ENCODE results near the gene PLEKHG4.

PLEKHG4 gene

GRCh38 chr16:67270931-67271338 is 8.4 kb upstream of the PLEKHG4 start:
- H3K4me3 ChIP-seq (ENCODE audit: insufficient read length, low read depth) = no peak overlapping the region
- H3K36me3 ChIP-seq (ENCODE audit: insufficient read depth, insufficient read length, low read length) = peaks cover 15% of the 10 kb centered on the region
- no peaks in the 10 kb centered on the region for H3K27me3 ChIP-seq (ENCODE audit: insufficient read depth, insufficient read length)
- H3K9me3 ChIP-seq (ENCODE audit: insufficient read depth, low read length) = no peaks in the 10 kb centered on the region
- DNase-seq (ENCODE audit: low read depth, low spot score) = no peak
- H3K9ac ChIP-seq (ENCODE audit: insufficient read length, low read depth) = no peak overlapping the region
- no peak for TF ChIP-seq ZNF274 (IDR thresholded peaks at IDR 0.05; ENCODE audit: low read depth, low read length)
- TF ChIP-seq YY1 (IDR thresholded peaks at IDR 0.05; ENCODE audit: insufficient read depth, insufficient read length) = no peak
- no peak for TF ChIP-seq SUZ12 (IDR thresholded peaks at IDR 0.05; ENCODE audit: extremely low read depth, insufficient read depth, insufficient read length)
- H3K4me1 ChIP-seq (ENCODE audit: insufficient read depth, insufficient read length) = no peaks in the 10 kb centered on the region

- Histone ChIP-seq H3K9me3 (ENCODE audit: insufficient read depth, low read length) (no peaks in the 10 kb centered on the region), H3K9ac (ENCODE audit: insufficient read length, low read depth) (no peak overlapping the region), H3K36me3 (ENCODE audit: insufficient read depth, insufficient read length, low read length) (peaks cover 21% of the 10 kb centered on the region), H3K27me3 (ENCODE audit: insufficient read depth, insufficient read length) (no peaks in the 10 kb centered on the region), H3K4me3 (ENCODE audit: insufficient read length, low read depth) (no peak overlapping the region), H3K4me1 (ENCODE audit: insufficient read depth, insufficient read length) (no peaks in the 10 kb centered on the region)
- DNase-seq (ENCODE audit: low read depth, low spot score) = no peak
- no peak for TF ChIP-seq YY1 (IDR thresholded peaks at IDR 0.05; ENCODE audit: insufficient read depth, insufficient read length)
- TF ChIP-seq SUZ12 (IDR thresholded peaks at IDR 0.05; ENCODE audit: extremely low read depth, insufficient read depth, insufficient read length) = no peak
- no peak for TF ChIP-seq ZNF274 (IDR thresholded peaks at IDR 0.05; ENCODE audit: low read depth, low read length)
These were observed 7.9 kb upstream of the PLEKHG4 start for GRCh38 chr16:67271446-67271845.

GRCh38 chr16:67275321-67275720 is 4.0 kb upstream of the PLEKHG4 start:
- H3K4me1 ChIP-seq (ENCODE audit: insufficient read depth, insufficient read length) = peaks cover 16% of the 10 kb centered on the region
- TF ChIP-seq SUZ12 (IDR thresholded peaks at IDR 0.05; ENCODE audit: extremely low read depth, insufficient read depth, insufficient read length) = no peak
- no peak for TF ChIP-seq ZNF274 (IDR thresholded peaks at IDR 0.05; ENCODE audit: low read depth, low read length)
- no peak for TF ChIP-seq YY1 (IDR thresholded peaks at IDR 0.05; ENCODE audit: insufficient read depth, insufficient read length)
- no peaks in the 10 kb centered on the region for H3K9me3 ChIP-seq (ENCODE audit: insufficient read depth, low read length)
- H3K4me3 ChIP-seq (ENCODE audit: insufficient read length, low read depth) = no peak overlapping the region
- no peak overlapping the region for H3K9ac ChIP-seq (ENCODE audit: insufficient read length, low read depth)
- H3K27me3 ChIP-seq (ENCODE audit: insufficient read depth, insufficient read length) = peaks cover 8% of the 10 kb centered on the region
- DNase-seq (ENCODE audit: low read depth, low spot score) = no peak
- H3K36me3 ChIP-seq (ENCODE audit: insufficient read depth, insufficient read length, low read length) = peaks cover 24% of the 10 kb centered on the region

- Histone ChIP-seq H3K4me3 (ENCODE audit: insufficient read length, low read depth) (no peak overlapping the region), H3K27me3 (ENCODE audit: insufficient read depth, insufficient read length) (peaks cover 8% of the 10 kb centered on the region), H3K9me3 (ENCODE audit: insufficient read depth, low read length) (no peaks in the 10 kb centered on the region), H3K36me3 (ENCODE audit: insufficient read depth, insufficient read length, low read length) (peaks cover 29% of the 10 kb centered on the region), H3K9ac (ENCODE audit: insufficient read length, low read depth) (peak overlapping the region; percentile 28), H3K4me1 (ENCODE audit: insufficient read depth, insufficient read length) (peaks cover 16% of the 10 kb centered on the region)
- TF ChIP-seq SUZ12 (IDR thresholded peaks at IDR 0.05; ENCODE audit: extremely low read depth, insufficient read depth, insufficient read length) (no peak), ZNF274 (IDR thresholded peaks at IDR 0.05; ENCODE audit: low read depth, low read length) (no peak), YY1 (IDR thresholded peaks at IDR 0.05; ENCODE audit: insufficient read depth, insufficient read length) (no peak)
- DNase-seq (ENCODE audit: low read depth, low spot score) = no peak
These were observed 1.9 kb upstream of the PLEKHG4 start for GRCh38 chr16:67277294-67277998.

- TF ChIP-seq ZNF274 (IDR thresholded peaks at IDR 0.05; ENCODE audit: low read depth, low read length) (no peak), YY1 (IDR thresholded peaks at IDR 0.05; ENCODE audit: insufficient read depth, insufficient read length) (no peak), SUZ12 (IDR thresholded peaks at IDR 0.05; ENCODE audit: extremely low read depth, insufficient read depth, insufficient read length) (no peak)
- H3K9me3 ChIP-seq (ENCODE audit: insufficient read depth, low read length) = no peaks in the 10 kb centered on the region
- DNase-seq (ENCODE audit: low read depth, low spot score) = no peak
- H3K36me3 ChIP-seq (ENCODE audit: insufficient read depth, insufficient read length, low read length) = peaks cover 30% of the 10 kb centered on the region
- peak overlapping the region; percentile 95 for H3K9ac ChIP-seq (ENCODE audit: insufficient read length, low read depth)
- H3K4me3 ChIP-seq (ENCODE audit: insufficient read length, low read depth) = peak overlapping the region; percentile 85
- H3K4me1 ChIP-seq (ENCODE audit: insufficient read depth, insufficient read length) = peaks cover 19% of the 10 kb centered on the region
- H3K27me3 ChIP-seq (ENCODE audit: insufficient read depth, insufficient read length) = peaks cover 8% of the 10 kb centered on the region
These were observed 1.1 kb upstream of the PLEKHG4 start for GRCh38 chr16:67277999-67278772.

- H3K4me1 ChIP-seq (ENCODE audit: insufficient read depth, insufficient read length) = peaks cover 25% of the 10 kb centered on the region
- H3K4me3 ChIP-seq (ENCODE audit: insufficient read length, low read depth) = peak overlapping the region; percentile 85
- no peaks in the 10 kb centered on the region for H3K9me3 ChIP-seq (ENCODE audit: insufficient read depth, low read length)
- DNase-seq (ENCODE audit: low read depth, low spot score) = no peak
- H3K9ac ChIP-seq (ENCODE audit: insufficient read length, low read depth) = peak overlapping the region; percentile 95
- peaks cover 8% of the 10 kb centered on the region for H3K27me3 ChIP-seq (ENCODE audit: insufficient read depth, insufficient read length)
- TF ChIP-seq YY1 (IDR thresholded peaks at IDR 0.05; ENCODE audit: insufficient read depth, insufficient read length) = no peak
- TF ChIP-seq ZNF274 (IDR thresholded peaks at IDR 0.05; ENCODE audit: low read depth, low read length) = no peak
- H3K36me3 ChIP-seq (ENCODE audit: insufficient read depth, insufficient read length, low read length) = peaks cover 27% of the 10 kb centered on the region
These were observed 498 bp upstream of the PLEKHG4 start for GRCh38 chr16:67278773-67279295.

Measured in NT2/D1 (cell line).